B cell (primary cell): ENCODE data around the gene TWSG1. TPM values are rescaled to one million over a fixed set of nuclear protein-coding genes. Genes with fewer than 3 reads are reported as not detected.

ENCODE experiments used
- ATAC-seq: fragments of 200-7000 bp; cut with Tn5 transposase; one replicate; pipeline ENCODE4 v1.10.0; 2021; ENCODE audit warnings: low read depth, mild to moderate bottlenecking, moderate number of reproducible peaks, moderate library complexity
- CTCF ChIA-PET: fragments of 350-600 bp; sonication (Branson Sonifier 250); formaldehyde crosslinking; loops from one replicate; lab custom pipeline; 2021; ENCODE audit warnings: antibody characterized with exemption, inconsistent platforms; lab: Charles Lee
- POLR2A ChIA-PET: fragments of 350-600 bp; sonication (Branson Sonifier 250); formaldehyde crosslinking; loops from one replicate; lab custom pipeline; 2021; ENCODE audit warnings: antibody characterized with exemption; lab: Charles Lee
- DNase-seq: peaks from one replicate; pipeline ENCODE4 v3.0.0; 2013
- H2AFZ ChIP-seq: 2 replicates; pipeline ENCODE4 v1.6.1; 2012; ENCODE audit warnings: mild to moderate bottlenecking, low read depth, low read length; ENCODE audit not compliant: insufficient read depth, poor library complexity, severe bottlenecking
- H3K27ac ChIP-seq, 2 donors: 1 replicate in 1 of 2; 2 replicates in 1 of 2; pipeline ENCODE4 v1.5.1; 2012 to 2013; ENCODE audit warnings: low read length in 2 of 2, mild to moderate bottlenecking in 2 of 2, moderate library complexity in 1 of 2
- H3K27me3 ChIP-seq, 4 experiments: fragments of 200-600 bp in 1 of 4; sonication (generic) in 1 of 4; replicated peaks in 1 of 4; 1 replicate in 2 of 4; 2 replicates in 2 of 4; pipeline versions ENCODE4 v1.6.1 to v1.7.0; 2013 to 2016; ENCODE audit warnings: low read length in 3 of 4, mild to moderate bottlenecking in 2 of 4, mixed read lengths in 1 of 4, moderate library complexity in 1 of 4; ENCODE audit not compliant: insufficient read depth in 4 of 4, control insufficient read depth in 3 of 4; ENCODE audit errors: control extremely low read depth in 1 of 4
- H3K36me3 ChIP-seq, 2 experiments: replicated peaks in 1 of 2; 1 replicate in 1 of 2; 2 replicates in 1 of 2; pipeline versions ENCODE4 v1.6.1 to v1.7.1; 2013; ENCODE audit warnings: low read length in 1 of 2; ENCODE audit not compliant: insufficient read depth in 2 of 2, control insufficient read depth in 1 of 2; ENCODE audit errors: control extremely low read depth in 1 of 2, extremely low read depth in 1 of 2
- H3K4me1 ChIP-seq, 2 donors: fragments of 200-600 bp in 1 of 2; sonication (generic) in 1 of 2; 1 replicate in 1 of 2; 2 replicates in 1 of 2; pipeline versions ENCODE4 v1.5.1 to v1.6.1; 2013 to 2017; ENCODE audit warnings: low read length in 2 of 2; ENCODE audit not compliant: control insufficient read depth in 2 of 2, insufficient read depth in 2 of 2
- H3K4me2 ChIP-seq: replicated peaks from 2 replicates; pipeline ENCODE3; 2012; ENCODE audit warnings: mild to moderate bottlenecking, low read depth, low read length; ENCODE audit not compliant: poor library complexity, severe bottlenecking
- H3K4me3 ChIP-seq, 5 experiments: fragments of 200-600 bp in 1 of 5; sonication (generic) in 1 of 5; 1 replicate in 3 of 5; 2 replicates in 2 of 5; pipeline versions ENCODE4 v1.5.1 to v1.7.0; 2011 to 2016; ENCODE audit warnings: low read length in 4 of 5, mild to moderate bottlenecking in 4 of 5, low read depth in 2 of 5, control low read depth in 1 of 5, moderate library complexity in 1 of 5; ENCODE audit not compliant: insufficient read depth in 1 of 5; ENCODE audit errors: control extremely low read depth in 1 of 5, extremely low read depth in 1 of 5
- H3K79me2 ChIP-seq: fragments of 200-600 bp; sonication (generic); one replicate; pipeline ENCODE4 v1.6.0; 2016; ENCODE audit warnings: low read length; ENCODE audit not compliant: control insufficient read depth, insufficient read depth
- H3K9ac ChIP-seq: fragments of 200-600 bp; sonication (generic); 2 replicates; pipeline ENCODE4 v1.6.1; 2017; ENCODE audit warnings: mild to moderate bottlenecking, low read length, moderate library complexity
- H3K9me3 ChIP-seq, 3 donors: one replicate each; pipeline versions ENCODE4 v1.6.1 to v1.7.1; 2013; ENCODE audit warnings: low read length in 2 of 3; ENCODE audit not compliant: control insufficient read depth in 2 of 3, insufficient read depth in 1 of 3; ENCODE audit errors: control extremely low read depth in 1 of 3
- H4K20me1 ChIP-seq: 2 replicates; pipeline ENCODE4 v1.6.0; 2012; ENCODE audit warnings: mild to moderate bottlenecking, low read length; ENCODE audit not compliant: insufficient read depth, control insufficient read depth, poor library complexity, severe bottlenecking
- H3K27ac Mint-ChIP-seq: one replicate; pipeline ENCODE4 v1.8.0; 2021; ENCODE audit warnings: mixed read lengths
- H3K27me3 Mint-ChIP-seq: one replicate; pipeline ENCODE4 v1.8.0; 2021; ENCODE audit warnings: mixed read lengths
- H3K4me1 Mint-ChIP-seq: one replicate; pipeline ENCODE4 v1.8.0; 2021; ENCODE audit warnings: mixed read lengths
- H3K4me3 Mint-ChIP-seq: one replicate; pipeline ENCODE4 v1.8.0; 2021; ENCODE audit warnings: mixed read lengths
- H3K9me3 Mint-ChIP-seq: one replicate; pipeline ENCODE4 v1.8.0; 2022; ENCODE audit warnings: mixed read lengths; ENCODE audit not compliant: insufficient read depth
- EZH2 ChIP-seq: IDR thresholded peaks from 2 replicates; pipeline ENCODE4 v1.6.1; 2012; ENCODE audit warnings: borderline replicate concordance, low read depth, mild to moderate bottlenecking, moderate library complexity, low read length; ENCODE audit not compliant: insufficient read depth, poor library complexity, severe bottlenecking
- WGBS: methylation state at CpG from one replicate; pipeline ENCODE4 v1.1.5; 2013; ENCODE audit warnings: missing lambda C conversion rate; ENCODE audit not compliant: insufficient coverage; 5-methylcytosine and 5-hydroxymethylcytosine counted together
- intact Hi-C: fragments of 100-400 bp; cut with micrococcal nuclease; formaldehyde crosslinking; loops from one replicate; pipeline ENCODE4 v1.10.0; 2022
- polyA minus RNA-seq: library from RNA; depleted of rRNA, polyadenylated mRNA; stranded (reverse); fragments of >200 nt; gene quantifications from 2 replicates; pipeline ENCODE4 v1.2.3, GENCODE V29; 2012
- polyA plus RNA-seq: library from polyadenylated mRNA; depleted of rRNA; stranded (reverse); fragments of >200 nt; gene quantifications from 2 replicates; pipeline ENCODE4 v1.2.3, GENCODE V29; 2012
- total RNA-seq, 2 donors: library from RNA; stranded (reverse); fragments of 120-200 nt in 1 of 2; gene quantifications; 1 replicate in 1 of 2; 2 replicates in 1 of 2; pipeline versions ENCODE4 v1.2.3 to v1.2.4, GENCODE V29; 2013 to 2022
- TF ChIP-seq, protein P1 (sequence below): fragments of 200-600 bp; IDR thresholded peaks from one replicate; pipeline ENCODE4 v1.8.0; 2022; ENCODE audit warnings: antibody characterized with exemption, mild to moderate bottlenecking

TWSG1 gene
- total RNA-seq (5.5 and 6.3 TPM in 2 replicates), polyA plus RNA-seq (1.1 and 2.0 TPM in 2 replicates), polyA minus RNA-seq (2.1 and 4.5 TPM in 2 replicates)
- 5.7 TPM for total RNA-seq (2013)

DNA sequence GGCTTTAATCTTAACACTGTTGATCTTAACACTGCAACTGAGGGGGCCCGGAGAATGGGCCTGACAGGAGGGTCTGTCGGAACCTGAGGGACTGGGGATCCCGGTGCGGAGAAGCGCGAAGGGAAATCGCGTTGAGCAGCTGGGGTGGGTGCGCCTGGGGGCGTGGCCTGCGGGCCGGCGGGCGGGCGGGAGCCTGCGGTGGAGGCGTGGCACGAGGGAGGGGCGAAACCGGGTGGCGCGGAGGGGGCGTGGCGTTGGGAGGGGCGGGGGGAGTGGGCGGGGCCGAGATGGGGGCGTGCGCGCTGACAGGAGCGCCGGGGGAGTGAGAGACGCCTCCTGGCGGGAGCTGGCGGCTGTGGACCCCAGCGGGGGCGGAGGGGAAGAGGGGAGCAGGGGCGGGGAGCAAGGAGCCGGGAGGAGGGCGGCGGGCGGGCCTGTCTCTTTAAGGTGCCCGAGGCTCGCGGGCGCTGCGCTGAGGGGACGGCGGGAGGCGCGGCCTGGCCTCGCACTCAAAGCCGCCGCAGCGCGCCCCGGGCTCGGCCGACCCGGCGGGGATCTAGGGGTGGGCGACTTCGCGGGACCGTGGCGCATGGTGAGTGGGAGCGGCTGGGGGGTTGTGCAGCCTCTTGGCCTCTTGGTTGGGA lies at the start of gene TWSG1:
Gene TWSG1, plus strand, starts transcription at position 445 of the 644 bp plus-strand sequence. CDS start 2,457 bp downstream, outside the sequence.
- CTCF ChIA-PET, result interaction anchor here (0.8 to 1.2 kb wide), 4 partner anchors 141 to 261 kb away, joined by 3 to 5 read pairs (median 3); partner anchors contain the start of gene RALBP1
- intact Hi-C loops, result loop anchor here (1.0 to 2.0 kb wide), 4 partner anchors 141 to 630 kb away; partner anchors contain the start of genes ANKRD12, MTCL1 and RALBP1
- peak within 1 kb of the TSS; percentile 98 for H2AFZ ChIP-seq
- ATAC-seq (peak; percentile 93), DNase-seq (peak; percentile 94)
- no peak for TF ChIP-seq EZH2
- TF ChIP-seq, protein P1, sequence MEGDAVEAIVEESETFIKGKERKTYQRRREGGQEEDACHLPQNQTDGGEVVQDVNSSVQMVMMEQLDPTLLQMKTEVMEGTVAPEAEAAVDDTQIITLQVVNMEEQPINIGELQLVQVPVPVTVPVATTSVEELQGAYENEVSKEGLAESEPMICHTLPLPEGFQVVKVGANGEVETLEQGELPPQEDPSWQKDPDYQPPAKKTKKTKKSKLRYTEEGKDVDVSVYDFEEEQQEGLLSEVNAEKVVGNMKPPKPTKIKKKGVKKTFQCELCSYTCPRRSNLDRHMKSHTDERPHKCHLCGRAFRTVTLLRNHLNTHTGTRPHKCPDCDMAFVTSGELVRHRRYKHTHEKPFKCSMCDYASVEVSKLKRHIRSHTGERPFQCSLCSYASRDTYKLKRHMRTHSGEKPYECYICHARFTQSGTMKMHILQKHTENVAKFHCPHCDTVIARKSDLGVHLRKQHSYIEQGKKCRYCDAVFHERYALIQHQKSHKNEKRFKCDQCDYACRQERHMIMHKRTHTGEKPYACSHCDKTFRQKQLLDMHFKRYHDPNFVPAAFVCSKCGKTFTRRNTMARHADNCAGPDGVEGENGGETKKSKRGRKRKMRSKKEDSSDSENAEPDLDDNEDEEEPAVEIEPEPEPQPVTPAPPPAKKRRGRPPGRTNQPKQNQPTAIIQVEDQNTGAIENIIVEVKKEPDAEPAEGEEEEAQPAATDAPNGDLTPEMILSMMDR, result peak; percentile 44
- H3K27ac ChIP-seq, result peak within 1 kb of the TSS in 1 of 2 donors; percentile 65
- H3K79me2 ChIP-seq, result no peaks in the 10 kb centered on the region
- H3K4me3 ChIP-seq, result peak within 1 kb of the TSS; percentile 59 to 88 (median 71)
- peaks cover 0 to 2% (median 0%) of the 10 kb centered on the region in 4 experiments for H3K27me3 ChIP-seq
- Mint-ChIP-seq H3K27ac (peak within 1 kb of the TSS; percentile 82), H3K4me1 (peaks cover 20% of the 10 kb centered on the region), H3K9me3 (no peaks in the 10 kb centered on the region), H3K27me3 (peaks cover 3% of the 10 kb centered on the region), H3K4me3 (peak within 1 kb of the TSS; percentile 95)
- no peaks in the 10 kb centered on the region for H4K20me1 ChIP-seq
- H3K4me2 ChIP-seq, result peak within 1 kb of the TSS; percentile 98
- POLR2A ChIA-PET, result interaction anchor here (0.6 to 1.8 kb wide), 4 partner anchors 74 to 239 kb away, joined by 3 to 7 read pairs (median 4); partner anchors contain the start of gene ANKRD12
- H3K36me3 ChIP-seq, result no peaks in the 10 kb centered on the region
- H3K9ac ChIP-seq, result peak within 1 kb of the TSS; percentile 81
- peaks cover 0 to 11% (median 0%) of the 10 kb centered on the region in 3 donors for H3K9me3 ChIP-seq
- H3K4me1 ChIP-seq, result peaks cover 6 to 19% of the 10 kb centered on the region in 2 donors
- WGBS, result 0% methylated on average over 46 of the region's 67 CpGs

DNA sequence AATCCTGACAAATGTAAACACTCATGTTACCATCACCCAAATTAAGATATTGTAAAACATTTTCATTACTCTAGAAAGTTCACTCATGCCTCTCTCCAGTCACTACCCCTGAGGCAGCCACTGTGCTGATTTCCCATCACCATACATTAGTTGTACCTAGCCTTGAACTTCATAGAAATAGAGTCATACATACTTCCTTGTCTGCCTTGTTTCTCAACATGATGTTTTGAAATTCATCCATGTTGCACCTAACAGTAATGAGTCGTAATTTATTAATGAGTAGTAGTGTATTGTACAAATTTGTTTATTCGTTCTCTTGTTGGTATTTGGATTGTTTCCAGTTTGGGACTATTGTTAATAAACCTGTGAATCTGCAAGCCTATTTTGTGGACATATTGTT lies 49.0 kb upstream of the TWSG1 start:
- ChIA-PET CTCF (no interaction called here), POLR2A (no interaction called here)
- no peak overlapping the region for H3K4me3 Mint-ChIP-seq
- no peaks in the 10 kb centered on the region for H3K27me3 Mint-ChIP-seq
- H3K4me2 ChIP-seq, result no peak overlapping the region
- no peaks in the 10 kb centered on the region for H3K79me2 ChIP-seq
- no peak overlapping the region for H3K27ac ChIP-seq
- H2AFZ ChIP-seq, result no peak overlapping the region
- DNase-seq (no peak), ATAC-seq (no peak)
- no CpG with 5 or more reads among the region's 2 CpGs for WGBS
- no peaks in the 10 kb centered on the region for H4K20me1 ChIP-seq
- intact Hi-C loops, result no loop called here
- H3K36me3 ChIP-seq, result peaks cover 1 to 13% of the 10 kb centered on the region in 2 experiments
- no peak overlapping the region for H3K4me3 ChIP-seq
- peaks cover 4% of the 10 kb centered on the region for H3K9me3 Mint-ChIP-seq
- H3K4me1 ChIP-seq, result no peaks in the 10 kb centered on the region
- H3K9ac ChIP-seq, result no peak overlapping the region
- H3K4me1 Mint-ChIP-seq, result no peaks in the 10 kb centered on the region
- H3K9me3 ChIP-seq, result peaks cover 0 to 16% (median 3%) of the 10 kb centered on the region in 3 donors
- no peak overlapping the region for H3K27ac Mint-ChIP-seq
- TF ChIP-seq, protein P1, result no peak
- no peak for TF ChIP-seq EZH2
- no peaks in the 10 kb centered on the region for H3K27me3 ChIP-seq
